Mucosa of rectum (tissue), 2 donors: ENCODE results near the gene SPACA7.

Source experiments
- H3K27ac ChIP-seq, 2 donors: one replicate each; pipeline ENCODE4 v1.7.0; 2013; ENCODE audit warnings: inconsistent platforms in 2 of 2, low read depth in 2 of 2, low read length in 2 of 2
- H3K27me3 ChIP-seq, 2 donors: one replicate each; pipeline ENCODE4 v1.7.0; 2013; ENCODE audit warnings: low read length in 2 of 2; ENCODE audit not compliant: control insufficient read depth in 2 of 2, insufficient read depth in 2 of 2
- H3K36me3 ChIP-seq, 2 donors: one replicate each; pipeline ENCODE4 v1.7.0; 2013; ENCODE audit warnings: low read length in 2 of 2; ENCODE audit not compliant: control insufficient read depth in 2 of 2, insufficient read depth in 2 of 2
- H3K4me1 ChIP-seq, 2 donors: one replicate each; pipeline ENCODE4 v1.7.0; 2013; ENCODE audit warnings: low read length in 2 of 2, mild to moderate bottlenecking in 1 of 2; ENCODE audit not compliant: control insufficient read depth in 2 of 2, insufficient read depth in 2 of 2
- H3K4me3 ChIP-seq, 2 donors: one replicate each; pipeline ENCODE4 v1.7.0; 2013; ENCODE audit warnings: low read length in 2 of 2
- H3K9ac ChIP-seq, 2 donors: one replicate each; pipeline ENCODE4 v1.7.0; 2013; ENCODE audit warnings: low read length in 2 of 2, low read depth in 1 of 2, mild to moderate bottlenecking in 1 of 2
- H3K9me3 ChIP-seq, 2 donors: one replicate each; pipeline ENCODE4 v1.7.0; 2013; ENCODE audit warnings: low read length in 2 of 2; ENCODE audit not compliant: control insufficient read depth in 2 of 2
- donor health status: healthy.
- donor health status: Normal muscosa, but diverticular disease.

Gene SPACA7

GRCh38 chr13:112446867-112447266, 70.7 kb downstream of the SPACA7 start:
- H3K27ac ChIP-seq = no peak overlapping the region
- no peaks in the 10 kb centered on the region for H3K9me3 ChIP-seq
- no peak overlapping the region for H3K4me3 ChIP-seq
- H3K4me1 ChIP-seq = no peaks in the 10 kb centered on the region
- no peak overlapping the region for H3K9ac ChIP-seq
- H3K36me3 ChIP-seq = no peaks in the 10 kb centered on the region
- peaks cover 6 to 21% of the 10 kb centered on the region in 2 donors for H3K27me3 ChIP-seq

GRCh38 chr13:112447306-112447705, 71.2 kb downstream of the SPACA7 start:
- Histone ChIP-seq H3K27ac (no peak overlapping the region), H3K9me3 (no peaks in the 10 kb centered on the region), H3K9ac (no peak overlapping the region), H3K36me3 (no peaks in the 10 kb centered on the region), H3K4me3 (no peak overlapping the region), H3K27me3 (peaks cover 6 to 21% of the 10 kb centered on the region in 2 donors), H3K4me1 (no peaks in the 10 kb centered on the region)

- H3K36me3 ChIP-seq = no peaks in the 10 kb centered on the region
- H3K27ac ChIP-seq = no peak overlapping the region
- H3K4me3 ChIP-seq = no peak overlapping the region
- no peaks in the 10 kb centered on the region for H3K4me1 ChIP-seq
- H3K9ac ChIP-seq = no peak overlapping the region
- no peaks in the 10 kb centered on the region for H3K9me3 ChIP-seq
- peaks cover 6 to 15% of the 10 kb centered on the region in 2 donors for H3K27me3 ChIP-seq
Observed at GRCh38 chr13:112447761-112448603, 71.8 kb downstream of the SPACA7 start.

- no peaks in the 10 kb centered on the region for H3K4me1 ChIP-seq
- H3K9me3 ChIP-seq = no peaks in the 10 kb centered on the region
- no peak overlapping the region for H3K27ac ChIP-seq
- no peak overlapping the region for H3K4me3 ChIP-seq
- H3K36me3 ChIP-seq = no peaks in the 10 kb centered on the region
- H3K27me3 ChIP-seq = peaks cover 2 to 6% of the 10 kb centered on the region in 2 donors
- no peak overlapping the region for H3K9ac ChIP-seq
Observed at GRCh38 chr13:112448621-112449544, 72.7 kb downstream of the SPACA7 start.

- no peak overlapping the region for H3K27ac ChIP-seq
- H3K36me3 ChIP-seq = no peaks in the 10 kb centered on the region
- no peaks in the 10 kb centered on the region for H3K4me1 ChIP-seq
- H3K27me3 ChIP-seq = peaks cover 2 to 3% of the 10 kb centered on the region in 2 donors
- no peak overlapping the region for H3K4me3 ChIP-seq
- no peak overlapping the region for H3K9ac ChIP-seq
- H3K9me3 ChIP-seq = no peaks in the 10 kb centered on the region
Observed at GRCh38 chr13:112449545-112449930, 73.4 kb downstream of the SPACA7 start.

- H3K36me3 ChIP-seq = no peaks in the 10 kb centered on the region
- H3K27ac ChIP-seq = no peak overlapping the region
- peaks cover 0 to 2% of the 10 kb centered on the region in 2 donors for H3K27me3 ChIP-seq
- H3K9me3 ChIP-seq = no peaks in the 10 kb centered on the region
- H3K9ac ChIP-seq = no peak overlapping the region
- no peaks in the 10 kb centered on the region for H3K4me1 ChIP-seq
- no peak overlapping the region for H3K4me3 ChIP-seq
Observed at GRCh38 chr13:112450118-112450903, 74.2 kb downstream of the SPACA7 start.

GRCh38 chr13:112450904-112451240, 74.7 kb downstream of the SPACA7 start:
- no peaks in the 10 kb centered on the region for H3K4me1 ChIP-seq
- no peaks in the 10 kb centered on the region for H3K36me3 ChIP-seq
- H3K4me3 ChIP-seq = no peak overlapping the region
- peaks cover 0 to 2% of the 10 kb centered on the region in 2 donors for H3K27me3 ChIP-seq
- H3K9ac ChIP-seq = no peak overlapping the region
- no peaks in the 10 kb centered on the region for H3K9me3 ChIP-seq
- H3K27ac ChIP-seq = no peak overlapping the region

GRCh38 chr13:112451512-112452379, 75.6 kb downstream of the SPACA7 start:
- no peaks in the 10 kb centered on the region for H3K36me3 ChIP-seq
- H3K27me3 ChIP-seq = peaks cover 0 to 5% of the 10 kb centered on the region in 2 donors
- no peak overlapping the region for H3K27ac ChIP-seq
- H3K4me1 ChIP-seq = no peaks in the 10 kb centered on the region
- no peak overlapping the region for H3K4me3 ChIP-seq
- no peak overlapping the region for H3K9ac ChIP-seq
- H3K9me3 ChIP-seq = no peaks in the 10 kb centered on the region
